GM23338 (cell line): ENCODE data around the gene THSD4. TPM values are rescaled to one million over a fixed set of nuclear protein-coding genes. Genes with fewer than 3 reads are reported as not detected.

Experiments used
- ATAC-seq: fragments of 200-7000 bp; cut with Tn5 transposase; 3 replicates; pipeline ENCODE4 v1.9.1; 2020
- DNase-seq: peaks from one replicate; pipeline ENCODE4 v3.0.0-alpha.2; 2015; ENCODE audit warnings: low spot score
- H2AFZ ChIP-seq: fragments of 200-600 bp; sonication (generic); 2 replicates; pipeline ENCODE4 v1.8.0; 2016; ENCODE audit warnings: antibody characterized with exemption, mild to moderate bottlenecking, moderate library complexity
- H3F3A ChIP-seq: fragments of 200-600 bp; sonication (generic); replicated peaks from 2 replicates; pipeline ENCODE4 v1.8.0; 2017; ENCODE audit warnings: antibody characterized with exemption, mixed run types, low read depth
- H3K27ac ChIP-seq: fragments of 200-600 bp; sonication (generic); 2 replicates; pipeline ENCODE4 v1.6.1; 2016; ENCODE audit warnings: low read depth
- H3K27me3 ChIP-seq: fragments of 200-600 bp; sonication (generic); 2 replicates; pipeline ENCODE4 v1.8.0; 2016; ENCODE audit warnings: mild to moderate bottlenecking, mixed run types, moderate library complexity; ENCODE audit not compliant: insufficient read depth
- H3K36me3 ChIP-seq: fragments of 200-600 bp; sonication (generic); 2 replicates; pipeline ENCODE4 v1.8.0; 2016; ENCODE audit warnings: mild to moderate bottlenecking; ENCODE audit not compliant: insufficient read depth
- H3K4me1 ChIP-seq: fragments of 200-600 bp; sonication (generic); 2 replicates; pipeline ENCODE4 v1.8.0; 2016; ENCODE audit warnings: mild to moderate bottlenecking, moderate library complexity; ENCODE audit not compliant: insufficient read depth
- H3K4me2 ChIP-seq: fragments of 200-600 bp; sonication (generic); 2 replicates; pipeline ENCODE4 v1.7.1; 2017; ENCODE audit warnings: mixed run types
- H3K4me3 ChIP-seq: fragments of 200-600 bp; sonication (generic); 2 replicates; pipeline ENCODE4 v1.6.1; 2016; ENCODE audit warnings: mixed run types
- H3K79me2 ChIP-seq: fragments of 200-600 bp; sonication (generic); replicated peaks from 2 replicates; pipeline ENCODE4 v1.8.0; 2017; ENCODE audit warnings: mild to moderate bottlenecking; ENCODE audit not compliant: insufficient read depth
- H3K9me2 ChIP-seq: fragments of 200-600 bp; sonication (generic); 2 replicates; pipeline ENCODE4 v1.8.0; 2017; ENCODE audit not compliant: insufficient read depth
- H4K20me1 ChIP-seq: fragments of 200-600 bp; sonication (generic); replicated peaks from 2 replicates; pipeline ENCODE4 v1.8.0; 2017; ENCODE audit warnings: mild to moderate bottlenecking; ENCODE audit not compliant: insufficient read depth
- H3K27ac Mint-ChIP-seq: 2 replicates; pipeline ENCODE4 v1.8.0; 2020; ENCODE audit warnings: inconsistent platforms, mild to moderate bottlenecking, moderate library complexity, mixed read lengths
- H3K27me3 Mint-ChIP-seq: 3 replicates; pipeline ENCODE4 v1.8.0; 2022; ENCODE audit warnings: low read depth, mild to moderate bottlenecking, moderate library complexity, mixed read lengths, inconsistent platforms; ENCODE audit not compliant: insufficient read depth, poor library complexity
- H3K36me3 Mint-ChIP-seq: 3 replicates; pipeline ENCODE4 v1.8.0; 2021; ENCODE audit warnings: low read depth, mild to moderate bottlenecking, inconsistent platforms, moderate library complexity, mixed read lengths
- H3K4me1 Mint-ChIP-seq: 3 replicates; pipeline ENCODE4 v1.8.0; 2020; ENCODE audit warnings: mild to moderate bottlenecking, inconsistent platforms, mixed read lengths
- H3K4me3 Mint-ChIP-seq: 3 replicates; pipeline ENCODE4 v1.8.0; 2021; ENCODE audit warnings: moderate library complexity, mild to moderate bottlenecking, inconsistent platforms, mixed read lengths
- H3K9me3 Mint-ChIP-seq: 3 replicates; pipeline ENCODE4 v1.8.0; 2020; ENCODE audit warnings: moderate library complexity, mild to moderate bottlenecking, inconsistent platforms, mixed read lengths
- CREB1 ChIP-seq: fragments of 250-450 bp; sonication (Bioruptor Pico); IDR thresholded peaks from 2 replicates; pipeline ENCODE4 v1.5.0; 2020; ENCODE audit warnings: low read depth, mild to moderate bottlenecking, moderate library complexity
- EZH2 ChIP-seq: fragments of 200-600 bp; sonication (generic); IDR thresholded peaks from one replicate; pipeline ENCODE4 v1.8.0; 2017; ENCODE audit warnings: antibody characterized with exemption, mild to moderate bottlenecking, low read depth; ENCODE audit not compliant: unreplicated experiment
- EZH2phosphoT487 ChIP-seq: fragments of 200-600 bp; sonication (generic); IDR thresholded peaks from one replicate; pipeline ENCODE4 v1.8.1; 2018; ENCODE audit warnings: antibody characterized with exemption; ENCODE audit not compliant: unreplicated experiment
- JUNB ChIP-seq: IDR thresholded peaks from one replicate; pipeline ENCODE4 v1.6.1; 2016; ENCODE audit warnings: antibody characterized with exemption; ENCODE audit not compliant: unreplicated experiment
- NANOG ChIP-seq: IDR thresholded peaks from 2 replicates; pipeline ENCODE4 v1.6.1; 2016; ENCODE audit warnings: antibody characterized with exemption, borderline replicate concordance
- POLR2AphosphoS5 ChIP-seq: IDR thresholded peaks from 2 replicates; pipeline ENCODE4 v1.6.1; 2016; ENCODE audit warnings: antibody characterized with exemption, low read depth
- REST ChIP-seq: IDR thresholded peaks from one replicate; pipeline ENCODE4 v1.6.1; 2018; ENCODE audit warnings: antibody characterized with exemption; ENCODE audit not compliant: unreplicated experiment
- STAT1 ChIP-seq: IDR thresholded peaks from one replicate; pipeline ENCODE4 v1.6.1; 2016; ENCODE audit warnings: antibody characterized with exemption; ENCODE audit not compliant: unreplicated experiment
- ZNF114 ChIP-seq: fragments of 250-450 bp; sonication (Bioruptor Pico); IDR thresholded peaks from 2 replicates; pipeline ENCODE4 v1.5.0; 2020; ENCODE audit warnings: mild to moderate bottlenecking, moderate library complexity
- ZNF331 ChIP-seq: fragments of 250-450 bp; sonication (Bioruptor Pico); IDR thresholded peaks from 2 replicates; pipeline ENCODE4 v1.5.0; 2020; ENCODE audit warnings: low read depth, mild to moderate bottlenecking, moderate library complexity
- ZNF462 ChIP-seq: fragments of 250-450 bp; sonication (Bioruptor Pico); IDR thresholded peaks from 2 replicates; pipeline ENCODE4 v1.5.0; 2020; ENCODE audit warnings: mild to moderate bottlenecking, moderate library complexity
- polyA plus RNA-seq: library from polyadenylated mRNA; unstranded; fragments of >200 nt; fragmentation: Nextera tagmentation; extraction: Ambion mirVana; gene quantifications from 2 replicates; pipeline ENCODE4 v1.2.1, GENCODE V29; 2016
- total RNA-seq: library from RNA; depleted of rRNA; stranded (reverse); fragments of >200 nt; shearing (Covaris generic); gene quantifications from 2 replicates; pipeline ENCODE4 v1.2.3, GENCODE V29; 2014
- TF ChIP-seq, protein P1 (sequence below), 2 experiments: fragments of 200-600 bp in 1 of 2; sonication (generic) in 1 of 2; conservative IDR thresholded peaks; 2 replicates each; pipeline versions ENCODE4 v1.5.1 to v1.6.1; 2016 to 2017; ENCODE audit warnings: antibody characterized with exemption in 2 of 2, low read depth in 2 of 2, mild to moderate bottlenecking in 2 of 2, moderate library complexity in 1 of 2
- TF ChIP-seq, protein P2 (sequence below): IDR thresholded peaks from 2 replicates; pipeline ENCODE4 v1.6.1; 2016; ENCODE audit warnings: antibody characterized with exemption

Gene THSD4
- total and polyA plus RNA-seq, 2 experiments from 2014 or later, result 2.0 to 7.4 TPM

GRCh38 chr15:71069693-71070092 is 45.6 kb upstream of the THSD4 start:
- H3K4me1 Mint-ChIP-seq, result no peaks in the 10 kb centered on the region
- TF ChIP-seq STAT1 (no peak), EZH2phosphoT487 (no peak), EZH2 (no peak), CREB1 (CRISPR knock-in tag) (no peak), REST (no peak), ZNF462 (CRISPR knock-in tag) (no peak), ZNF114 (no peak), NANOG (no peak), POLR2AphosphoS5 (no peak), JUNB (no peak), ZNF331 (CRISPR knock-in tag) (no peak)
- TF ChIP-seq, protein P1, sequence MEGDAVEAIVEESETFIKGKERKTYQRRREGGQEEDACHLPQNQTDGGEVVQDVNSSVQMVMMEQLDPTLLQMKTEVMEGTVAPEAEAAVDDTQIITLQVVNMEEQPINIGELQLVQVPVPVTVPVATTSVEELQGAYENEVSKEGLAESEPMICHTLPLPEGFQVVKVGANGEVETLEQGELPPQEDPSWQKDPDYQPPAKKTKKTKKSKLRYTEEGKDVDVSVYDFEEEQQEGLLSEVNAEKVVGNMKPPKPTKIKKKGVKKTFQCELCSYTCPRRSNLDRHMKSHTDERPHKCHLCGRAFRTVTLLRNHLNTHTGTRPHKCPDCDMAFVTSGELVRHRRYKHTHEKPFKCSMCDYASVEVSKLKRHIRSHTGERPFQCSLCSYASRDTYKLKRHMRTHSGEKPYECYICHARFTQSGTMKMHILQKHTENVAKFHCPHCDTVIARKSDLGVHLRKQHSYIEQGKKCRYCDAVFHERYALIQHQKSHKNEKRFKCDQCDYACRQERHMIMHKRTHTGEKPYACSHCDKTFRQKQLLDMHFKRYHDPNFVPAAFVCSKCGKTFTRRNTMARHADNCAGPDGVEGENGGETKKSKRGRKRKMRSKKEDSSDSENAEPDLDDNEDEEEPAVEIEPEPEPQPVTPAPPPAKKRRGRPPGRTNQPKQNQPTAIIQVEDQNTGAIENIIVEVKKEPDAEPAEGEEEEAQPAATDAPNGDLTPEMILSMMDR (conservative IDR thresholded peaks at IDR 0.05; ENCODE audit: low read depth in 2 of 2), result no peak; a peak in 1 of 4 replicates
- TF ChIP-seq, protein P2, sequence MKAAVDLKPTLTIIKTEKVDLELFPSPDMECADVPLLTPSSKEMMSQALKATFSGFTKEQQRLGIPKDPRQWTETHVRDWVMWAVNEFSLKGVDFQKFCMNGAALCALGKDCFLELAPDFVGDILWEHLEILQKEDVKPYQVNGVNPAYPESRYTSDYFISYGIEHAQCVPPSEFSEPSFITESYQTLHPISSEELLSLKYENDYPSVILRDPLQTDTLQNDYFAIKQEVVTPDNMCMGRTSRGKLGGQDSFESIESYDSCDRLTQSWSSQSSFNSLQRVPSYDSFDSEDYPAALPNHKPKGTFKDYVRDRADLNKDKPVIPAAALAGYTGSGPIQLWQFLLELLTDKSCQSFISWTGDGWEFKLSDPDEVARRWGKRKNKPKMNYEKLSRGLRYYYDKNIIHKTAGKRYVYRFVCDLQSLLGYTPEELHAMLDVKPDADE, result no peak
- H2AFZ ChIP-seq, result no peak overlapping the region
- DNase-seq, result no peak
- 0 out of 3 replicates have a peak, but pooled peaks cover 4% of the 10 kb centered on the region for H3K36me3 Mint-ChIP-seq
- no peaks in the 10 kb centered on the region for H3K36me3 ChIP-seq
- no peaks in the 10 kb centered on the region for H3F3A ChIP-seq
- H3K4me3 Mint-ChIP-seq, result no peak overlapping the region
- H3K27ac Mint-ChIP-seq, result no peak overlapping the region
- ATAC-seq, result no peak
- H3K27ac ChIP-seq, result no peak overlapping the region
- no peaks in the 10 kb centered on the region for H3K4me1 ChIP-seq
- no peak overlapping the region for H3K4me3 ChIP-seq
- no peaks in the 10 kb centered on the region for H3K27me3 ChIP-seq
- H3K9me2 ChIP-seq, result peaks cover 15% of the 10 kb centered on the region; the same call in 1 of the 2 replicates
- H3K9me3 Mint-ChIP-seq, result peaks cover 8% of the 10 kb centered on the region; the same call in 2 of the 3 replicates
- H3K4me2 ChIP-seq, result no peak overlapping the region
- H4K20me1 ChIP-seq, result no peaks in the 10 kb centered on the region
- H3K79me2 ChIP-seq, result no peaks in the 10 kb centered on the region
- H3K27me3 Mint-ChIP-seq, result no peaks in the 10 kb centered on the region
